Bronchial smooth muscle cell (primary cell): ENCODE results near the gene NBDY. TPM values are rescaled to one million over a fixed set of nuclear protein-coding genes. Genes with fewer than 3 reads are reported as not detected.

ENCODE experiments used
- total RNA-seq: library from RNA; depleted of rRNA; stranded (reverse); fragments of >200 nt; gene quantifications from 2 replicates; pipeline ENCODE4 v1.2.1, GENCODE V29; 2014

NBDY gene, protein sequence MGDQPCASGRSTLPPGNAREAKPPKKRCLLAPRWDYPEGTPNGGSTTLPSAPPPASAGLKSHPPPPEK
- 3.4 and 3.8 TPM in 2 replicates for total RNA-seq

GRCh38 chrX:56729152-56729850 is at the start of gene NBDY:
Gene NBDY (plus strand): TSS chrX:56729243. CDS start chrX:56729354, 111 bp downstream.

Other genes starting within 250 kb of the NBDY start
- 4.1 and 5.7 TPM in 2 replicates for gene UBQLN2, start 165.6 kb upstream of the NBDY start, total RNA-seq